ENCODE measurements around the gene ATP2C2. TPM values are rescaled to one million over a fixed set of nuclear protein-coding genes. Genes with fewer than 3 reads are reported as not detected.
A peak's percentile ranks its signal among the peaks of the same experiment; 100 is the strongest.

Gene ATP2C2
- total and polyA plus RNA-seq, 9 of the 15 experiments (the other 6 are each of a cell fraction or from before 2014, with no cell fraction given) = 0.75 TPM; not detected in 8

- Histone ChIP-seq H2AFZ (ENCODE audit: low read depth, low read length) (no peak overlapping the region), H4K20me1 (replicated peaks; ENCODE audit: control insufficient read depth, insufficient read depth, low read length) (peaks cover 7% of the 10 kb centered on the region; the same call in 1 of the 2 replicates), H3K9ac (ENCODE audit: insufficient read depth in 1 of 2, low read depth in 2 of 2, low read length in 2 of 2) (peak overlapping the region in 1 of 2 experiments; percentile 26; a peak in 1 of 4 replicates), H3K36me3 (ENCODE audit: control insufficient read depth, insufficient read depth, low read length) (no peaks in the 10 kb centered on the region), H3K4me3 (no peak overlapping the region), H3K27ac (ENCODE audit: extremely low read depth, low read depth, low read length) (no peak overlapping the region), H3K9me1 (ENCODE audit: control insufficient read depth, insufficient read depth, low read length) (no peaks in the 10 kb centered on the region), H3K9me3 (replicated peaks; ENCODE audit: control insufficient read depth, insufficient read depth, low read depth, low read length) (no peaks in the 10 kb centered on the region), H3K4me1 (replicated peaks in 1 of 2; ENCODE audit: control insufficient read depth in 2 of 2, insufficient read depth in 2 of 2, low read length in 2 of 2) (peaks cover 0 to 10% of the 10 kb centered on the region in 2 experiments; a peak in 2 of 5 replicates), H3K27me3 (ENCODE audit: control insufficient read depth in 2 of 2, insufficient read depth in 2 of 2, low read length in 2 of 2) (no peaks in the 10 kb centered on the region), H3K4me2 (ENCODE audit: insufficient read depth, low read length) (no peak overlapping the region), H3K79me2 (ENCODE audit: control insufficient read depth, insufficient read depth, low read length) (no peaks in the 10 kb centered on the region)
- ATAC-seq (peak; percentile 76), FAIRE-seq (peak; percentile 15), DNase-seq (ENCODE audit: extremely low read depth in 1 of 4, low spot score in 3 of 4) (peak; percentile 32 to 57 (median 49))
- 49% methylated on average over 17 of the region's 17 CpGs for WGBS (ENCODE audit: insufficient coverage, low coverage, missing lambda C conversion rate)
- intact Hi-C loops (cut with micrococcal nuclease) = loop anchor here (10.0 kb wide), 1 partner anchor 402 kb away; no protein-coding TSS in a partner anchor
- no peak for TF ChIP-seq BHLHE40 (IDR thresholded peaks at IDR 0.05; ENCODE audit: low read length)
- TF ChIP-seq RFX1 (IDR thresholded peaks at IDR 0.05) = no peak
- TF ChIP-seq CTCF (IDR thresholded peaks at IDR 0.05 in 2 of 3, conservative IDR thresholded peaks at IDR 0.05 in 1 of 3; ENCODE audit: insufficient read depth in 2 of 3, low read depth in 1 of 3, low read length in 3 of 3) = peak; percentile 16 to 55 (median 28); a peak in 4 of 6 replicates
- no TSS peak for BruUV-seq (replicated peaks)
- CTCF ChIA-PET (ENCODE audit: low intra/inter-chr PET ratio) = no interaction called here
- in situ Hi-C loops (cut with MboI) = loop anchor here (5.0 to 10.0 kb wide), 2 partner anchors 422 to 529 kb away; no protein-coding TSS in a partner anchor
- POLR2A ChIA-PET = interaction anchor here (1.4 kb wide), 1 partner anchor 9 kb away, joined by 3 read pairs; no protein-coding TSS in a partner anchor
Observed at GRCh38 chr16:84486551-84487235, 118.4 kb downstream of the ATP2C2 start.

Measured in K562 (cell line).